Breast epithelium (tissue), 3 donors: Measurements from ENCODE around the gene FBLN1.

Experiments
- CTCF ChIP-seq, 3 donors: fragments of 450-650 bp; IDR thresholded peaks; one replicate each; pipeline ENCODE4 v1.5.1; 2016 to 2017; ENCODE audit warnings: antibody characterized with exemption in 3 of 3, mild to moderate bottlenecking in 3 of 3, moderate library complexity in 3 of 3
- POLR2A ChIP-seq: fragments of 450-650 bp; IDR thresholded peaks from one replicate; pipeline ENCODE4 v1.6.1; 2016; ENCODE audit warnings: antibody characterized with exemption, mild to moderate bottlenecking, moderate library complexity

- no peak for TF ChIP-seq POLR2A
- no peak for TF ChIP-seq CTCF (IDR thresholded peaks at IDR 0.05)
These were observed 44.3 kb downstream of the FBLN1 start for GRCh38 chr22:45547016-45547345.
